HG03571 (cell line): ENCODE data around the gene TRIM40.

Experiments
- ATAC-seq: cut with Tn5 transposase; IDR thresholded peaks from one replicate; pipeline ENCODE4 v1.9.1; 2021; ENCODE audit not compliant: unreplicated experiment

The TRIM40 gene

DNA sequence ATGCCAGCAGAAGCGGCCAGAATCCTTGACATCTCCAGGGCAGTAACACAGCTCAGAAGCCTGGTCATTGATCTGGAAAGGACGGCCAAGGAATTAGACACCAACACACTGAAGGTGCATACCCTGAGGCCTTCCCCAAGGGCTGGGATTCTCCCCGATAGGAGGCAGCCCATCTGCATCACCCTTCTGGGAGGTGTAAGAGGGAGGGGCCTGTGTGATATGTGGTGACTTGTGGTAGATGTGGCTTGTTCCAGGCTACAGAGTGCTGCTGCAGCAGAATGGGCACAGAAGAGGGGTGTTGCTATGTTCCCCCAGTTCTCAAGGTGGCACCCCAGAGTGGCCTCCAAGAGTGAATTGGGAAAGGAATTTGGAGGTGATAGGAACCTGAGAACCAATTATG lies 11.2 kb downstream of the TRIM40 start:
- ATAC-seq = no peak

DNA sequence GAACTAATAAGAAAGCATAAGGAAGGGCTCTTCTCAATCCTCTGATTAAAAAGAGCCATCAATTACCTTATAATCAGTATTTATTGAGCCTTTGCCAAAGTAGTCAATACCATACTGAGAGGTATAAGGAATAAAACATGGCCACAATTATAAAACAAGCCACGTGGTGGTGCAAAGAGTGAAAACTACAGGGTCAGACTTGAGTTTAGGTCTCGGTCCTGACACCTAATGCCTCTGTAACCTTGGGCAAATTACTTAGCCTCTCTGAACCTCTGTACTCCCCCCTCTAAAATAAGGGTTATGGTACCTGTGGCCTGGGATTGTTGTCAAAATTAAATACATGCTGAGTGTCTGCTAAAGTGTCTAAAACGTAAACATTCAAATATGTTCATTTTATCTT lies 13.3 kb downstream of the TRIM40 start:
- ATAC-seq = no peak

DNA sequence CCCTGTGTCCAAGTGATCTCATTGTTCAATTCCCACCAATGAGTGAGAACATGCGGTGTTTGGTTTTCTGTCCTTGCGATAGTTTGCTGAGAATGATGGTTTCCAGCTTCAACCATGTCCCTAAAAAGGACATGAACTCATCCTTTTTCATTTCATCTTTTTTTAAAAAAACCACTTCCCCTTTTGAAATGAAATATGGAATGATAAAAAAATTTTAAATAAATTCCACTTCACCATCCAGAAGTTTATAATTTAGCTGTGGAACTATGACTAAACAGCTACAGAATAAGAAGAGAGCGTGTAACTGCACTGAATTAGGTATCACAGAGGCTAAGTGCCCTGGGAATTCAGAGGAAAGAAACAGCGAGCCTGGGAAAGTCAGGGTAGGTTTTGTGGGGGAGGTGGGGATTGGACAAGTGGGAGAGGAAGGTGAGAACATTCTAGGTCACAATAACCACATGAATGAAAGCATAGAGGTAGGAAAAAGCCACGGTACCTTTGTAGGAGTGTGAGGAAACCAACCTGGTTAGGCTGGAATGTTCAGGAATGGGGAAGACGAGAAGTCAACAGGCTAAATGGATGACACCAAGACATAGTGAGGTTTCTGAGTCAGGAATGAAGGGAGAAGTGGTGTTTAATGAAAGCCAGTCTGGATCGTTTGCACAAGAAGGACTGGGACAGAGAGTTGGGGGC lies 14.1 kb downstream of the TRIM40 start:
- ATAC-seq = no peak

DNA sequence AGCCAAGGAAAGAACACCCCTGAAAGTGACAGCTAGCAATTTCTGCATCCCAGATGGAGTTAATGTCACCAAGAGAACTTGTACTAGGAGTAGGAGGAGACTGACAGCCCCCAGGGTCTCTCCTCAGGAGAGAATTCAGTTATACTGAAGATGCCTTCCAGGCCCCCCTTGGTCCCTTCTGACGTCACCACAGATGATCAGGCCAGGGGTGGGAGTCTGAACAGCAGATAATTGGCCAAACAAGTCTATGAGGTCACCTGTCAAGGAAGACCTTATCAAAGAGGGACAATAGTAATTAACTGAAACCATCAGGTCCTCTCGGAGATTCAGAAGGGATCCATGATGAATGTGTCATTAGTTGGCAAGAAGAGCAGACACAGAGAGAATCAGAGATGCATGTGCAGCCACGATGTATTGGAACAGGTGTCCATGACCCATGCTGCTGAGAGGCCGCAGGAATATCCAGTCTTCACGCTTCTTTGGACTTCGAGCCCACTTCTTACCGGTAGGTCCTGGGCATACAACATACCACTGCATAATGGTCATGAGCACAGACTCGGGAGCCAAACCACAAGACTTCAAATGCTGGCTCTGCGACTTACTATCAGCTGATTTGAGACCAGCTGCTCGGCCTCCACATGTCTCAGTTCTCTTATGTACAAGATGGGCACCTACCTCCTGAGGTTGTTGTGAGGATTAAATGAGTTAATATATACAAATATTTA lies 14.9 kb downstream of the TRIM40 start:
- ATAC-seq = no peak

DNA sequence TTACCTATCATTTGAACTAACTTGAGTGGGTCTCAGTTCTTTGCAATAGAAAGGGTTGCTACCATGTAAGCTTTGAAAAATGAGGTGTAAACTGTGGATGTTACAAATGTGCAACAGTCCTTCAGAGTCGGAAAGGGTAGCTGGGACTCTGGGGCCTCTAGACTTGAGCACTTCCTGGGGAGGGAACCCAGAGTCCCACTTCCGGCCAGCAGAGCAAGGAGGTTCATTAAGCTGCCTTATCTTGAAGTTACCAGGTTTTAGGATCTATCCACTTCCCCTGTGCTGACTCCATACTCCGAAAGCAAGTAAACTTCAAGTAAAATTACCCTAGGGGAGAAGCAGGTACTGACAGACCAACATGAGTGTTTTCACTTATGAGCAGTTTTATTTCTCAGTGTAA lies 15.6 kb downstream of the TRIM40 start:
- no peak for ATAC-seq

DNA sequence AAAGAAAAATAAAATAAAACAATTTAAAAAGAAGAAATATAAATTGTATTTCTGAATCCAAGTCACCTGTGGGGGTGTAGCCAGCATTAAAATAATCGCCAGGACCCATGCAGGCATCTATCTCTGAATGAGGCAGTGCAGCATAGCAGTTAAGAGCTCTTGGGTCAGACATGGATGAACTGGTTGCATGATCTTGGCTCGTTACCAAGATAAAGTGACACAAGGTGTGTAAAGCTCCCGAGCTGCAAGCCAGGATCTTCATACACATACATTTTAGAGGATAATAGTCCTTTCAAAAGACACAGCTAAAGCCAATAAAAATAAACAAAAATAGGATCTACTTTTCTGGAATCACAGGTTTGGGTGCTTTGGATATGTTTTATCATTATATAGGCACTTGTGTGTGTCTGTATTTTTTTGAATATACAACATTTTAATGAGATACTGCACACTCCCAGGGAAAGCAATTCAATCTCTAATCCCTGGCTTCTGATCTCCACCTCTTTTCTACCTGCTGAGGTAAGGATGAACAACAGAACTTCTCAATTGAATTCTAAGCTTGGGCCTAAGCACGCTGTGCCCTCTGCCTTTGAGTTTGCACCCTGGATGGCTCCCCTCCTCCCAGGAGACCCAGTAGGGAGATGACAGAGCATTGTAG lies 16.2 kb downstream of the TRIM40 start:
- no peak for ATAC-seq

DNA sequence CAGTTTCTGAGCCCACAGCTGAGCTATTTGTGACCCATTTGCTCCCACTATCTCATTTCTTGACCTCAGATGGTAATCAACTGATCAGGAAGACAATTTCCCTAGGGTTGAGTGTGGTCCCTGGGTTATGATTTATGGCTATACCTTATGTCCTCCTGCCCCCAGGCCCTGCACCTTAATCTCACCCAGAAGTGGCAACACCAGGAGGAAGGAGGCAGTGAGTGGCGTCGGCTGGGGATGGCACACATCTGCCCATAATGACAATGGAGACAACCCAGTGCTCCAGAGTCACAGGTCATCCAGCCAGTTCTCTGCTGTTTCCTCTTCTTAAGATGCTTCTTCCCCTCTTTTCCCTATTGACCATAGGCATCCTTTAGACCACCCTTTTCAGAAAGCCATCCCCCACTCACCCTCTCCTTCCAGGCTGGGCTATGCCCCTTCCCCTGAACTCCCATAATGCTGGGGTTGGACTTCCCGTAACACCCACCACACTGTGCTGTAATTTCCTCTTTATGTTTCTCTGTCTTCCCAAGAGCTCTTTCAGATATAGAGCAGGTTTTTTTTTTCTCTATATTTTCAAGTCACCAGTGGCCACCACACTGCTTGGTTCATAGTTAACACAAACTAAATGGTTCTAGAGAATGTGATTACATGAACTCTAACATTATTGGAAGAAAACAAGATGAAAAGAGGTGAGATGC lies 17.1 kb downstream of the TRIM40 start:
- ATAC-seq = no peak

DNA sequence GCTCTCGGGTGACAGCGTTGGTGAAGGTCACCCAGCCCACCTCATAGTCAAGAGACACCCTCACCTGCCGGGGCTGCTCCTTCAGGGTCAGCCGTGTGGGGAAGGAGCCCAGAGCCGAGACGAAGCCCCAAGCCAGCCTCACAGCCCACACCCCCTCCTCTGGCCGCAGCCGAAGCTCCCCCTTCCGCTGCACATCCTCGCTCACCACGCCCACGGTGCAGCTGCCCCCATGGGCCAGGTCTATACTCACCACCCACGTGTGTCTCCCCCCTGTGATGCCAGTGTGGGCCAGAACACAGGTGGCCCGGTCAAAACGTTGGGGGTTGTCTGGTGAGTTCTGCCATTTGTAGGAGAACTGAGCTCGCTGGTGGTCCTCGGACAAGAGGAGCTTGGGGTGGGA lies 18.1 kb downstream of the TRIM40 start:
- no peak for ATAC-seq

DNA sequence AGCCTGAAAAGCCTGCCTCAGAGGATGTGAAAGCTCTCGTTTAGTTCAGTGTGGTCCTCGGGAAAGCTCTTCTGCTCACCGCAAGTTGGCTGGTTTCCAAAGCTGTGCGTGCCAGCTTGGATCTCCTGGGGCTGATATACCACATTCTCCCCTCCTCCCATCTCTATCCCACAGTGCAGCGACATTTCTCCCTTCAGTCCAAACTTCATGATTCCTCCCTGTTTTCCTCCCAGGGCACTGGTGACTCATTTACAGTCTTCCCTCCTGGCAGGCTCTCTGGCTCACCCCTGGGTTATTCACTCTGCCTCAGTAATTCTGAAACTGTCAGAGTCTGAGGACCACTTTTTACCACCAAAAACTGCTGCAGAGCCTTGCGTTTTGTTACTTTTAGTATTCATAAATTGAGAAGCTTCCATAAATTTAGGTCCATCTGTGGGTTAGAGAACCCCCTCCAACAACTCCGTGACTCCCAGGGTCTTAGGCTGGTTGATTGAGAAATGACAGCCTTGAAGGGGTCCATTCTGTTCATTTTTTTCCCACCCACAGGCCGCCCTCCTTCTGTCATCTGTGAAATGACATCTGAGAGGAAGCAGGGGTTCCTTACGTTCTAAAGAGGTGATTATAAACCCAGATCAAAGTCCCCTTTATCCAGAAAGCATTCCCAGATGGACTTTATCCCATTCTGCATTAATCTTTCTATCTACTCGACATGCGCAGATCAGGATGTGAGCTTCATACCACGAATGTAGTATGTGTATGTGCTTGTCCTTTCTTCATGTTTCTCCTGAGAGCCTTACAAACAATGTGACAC lies 19.0 kb downstream of the TRIM40 start:
- ATAC-seq = no peak

DNA sequence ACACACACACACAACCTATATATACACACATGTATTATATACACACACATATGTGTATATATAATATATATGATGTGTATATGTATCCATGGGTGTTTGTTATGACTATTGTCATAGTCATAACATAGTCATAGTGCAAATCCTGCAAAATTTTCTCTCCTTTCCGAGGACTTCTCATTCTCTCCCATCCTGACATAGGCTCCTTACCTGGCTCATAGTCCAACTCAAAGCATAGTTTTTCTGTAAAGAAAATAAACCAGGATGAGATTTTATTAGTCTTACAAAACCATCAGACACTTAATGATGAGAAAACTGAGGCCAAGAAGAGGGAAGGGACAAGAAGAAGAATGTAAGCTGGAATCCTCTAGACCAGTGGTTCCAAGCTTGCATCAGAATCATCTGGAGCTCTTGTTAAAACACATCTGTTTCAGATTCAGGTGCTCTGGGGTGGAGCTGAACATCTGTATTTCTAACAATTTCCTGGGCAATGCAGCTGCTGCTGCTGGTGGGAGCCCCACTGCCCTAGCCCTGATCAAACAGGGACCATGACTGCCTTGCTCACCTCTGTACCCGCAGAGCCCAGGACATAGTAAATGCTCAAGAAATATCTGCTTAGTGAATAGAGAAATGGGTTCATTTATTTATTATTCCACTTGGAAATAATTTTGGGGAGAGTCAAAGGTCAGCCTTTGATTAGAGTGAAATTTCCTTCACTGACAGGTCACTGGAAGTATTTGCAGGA lies 19.8 kb downstream of the TRIM40 start:
- no peak for ATAC-seq

DNA sequence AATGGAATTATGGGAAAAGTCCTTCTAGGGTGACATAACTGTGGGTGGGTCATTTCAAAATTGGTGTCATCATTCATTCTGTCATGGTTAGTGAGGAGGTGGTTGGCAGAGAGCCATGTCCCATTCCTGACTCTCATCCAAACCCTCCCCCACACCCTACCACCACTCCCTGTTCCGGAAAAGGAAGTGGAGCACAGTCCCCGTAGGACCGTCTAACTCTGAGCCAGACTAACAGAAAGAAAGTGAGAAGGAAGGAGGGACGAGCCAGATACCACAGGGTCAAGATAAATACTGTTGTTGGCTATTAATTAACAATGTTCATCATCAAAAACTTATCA lies 20.3 kb downstream of the TRIM40 start:
- ATAC-seq = no peak

DNA sequence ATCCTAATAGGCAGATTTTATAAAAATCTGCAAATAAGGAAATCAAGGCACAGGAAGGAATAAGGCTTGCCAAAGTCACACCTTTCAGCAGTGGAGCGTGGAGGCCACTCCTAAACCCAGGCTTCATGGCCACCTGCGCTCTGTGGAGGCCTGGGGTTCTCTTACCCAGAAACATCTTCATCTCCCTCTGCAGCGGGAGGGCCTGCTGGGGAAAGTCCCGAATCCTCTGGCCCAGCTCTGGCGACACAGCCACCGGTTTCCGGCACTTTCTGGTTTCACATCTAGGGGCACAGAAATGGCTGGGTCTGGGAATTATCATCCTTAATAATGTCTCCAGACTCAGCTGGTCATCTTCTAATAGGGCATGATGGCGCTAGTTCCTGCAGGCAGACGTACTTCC lies 20.8 kb downstream of the TRIM40 start:
- no peak for ATAC-seq

DNA sequence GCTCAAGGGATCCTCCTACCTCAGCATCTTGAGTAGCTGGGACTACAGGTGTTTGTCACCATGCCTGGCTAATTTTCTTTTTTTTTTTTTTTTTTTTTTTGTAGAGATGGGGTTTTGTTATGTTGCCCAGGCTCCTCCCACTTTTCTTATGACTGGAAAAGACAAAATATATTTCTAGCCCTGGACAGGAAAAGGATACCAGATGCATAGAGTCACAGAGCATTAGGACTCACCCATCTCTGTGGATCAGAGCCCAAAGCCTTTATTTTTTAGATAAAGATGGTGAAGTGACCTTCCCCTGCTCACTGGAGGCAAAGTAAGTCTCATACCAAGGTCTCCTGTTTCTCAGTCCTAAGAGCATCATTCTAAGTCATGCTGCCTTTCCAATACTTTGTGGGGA lies 21.6 kb downstream of the TRIM40 start:
- no peak for ATAC-seq

DNA sequence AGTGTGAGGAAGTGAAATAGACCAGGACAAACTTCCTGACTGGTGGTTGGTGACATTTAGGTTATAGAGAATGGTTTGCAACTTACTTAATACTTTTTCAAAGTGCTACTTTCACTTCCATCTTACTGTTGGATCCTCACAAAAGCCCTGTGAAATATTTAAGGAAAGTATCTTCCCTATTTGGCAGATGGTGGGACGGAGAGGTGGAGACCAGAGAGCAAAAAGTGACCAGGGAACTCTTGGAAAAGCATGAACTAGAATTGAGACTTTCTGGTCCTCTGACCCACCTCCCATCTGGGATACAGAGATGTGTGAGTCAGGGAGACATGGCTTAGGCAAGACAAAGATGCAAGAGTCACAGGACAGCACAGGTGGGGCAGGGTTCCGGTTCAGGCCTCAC lies 22.1 kb downstream of the TRIM40 start:
- no peak for ATAC-seq

DNA sequence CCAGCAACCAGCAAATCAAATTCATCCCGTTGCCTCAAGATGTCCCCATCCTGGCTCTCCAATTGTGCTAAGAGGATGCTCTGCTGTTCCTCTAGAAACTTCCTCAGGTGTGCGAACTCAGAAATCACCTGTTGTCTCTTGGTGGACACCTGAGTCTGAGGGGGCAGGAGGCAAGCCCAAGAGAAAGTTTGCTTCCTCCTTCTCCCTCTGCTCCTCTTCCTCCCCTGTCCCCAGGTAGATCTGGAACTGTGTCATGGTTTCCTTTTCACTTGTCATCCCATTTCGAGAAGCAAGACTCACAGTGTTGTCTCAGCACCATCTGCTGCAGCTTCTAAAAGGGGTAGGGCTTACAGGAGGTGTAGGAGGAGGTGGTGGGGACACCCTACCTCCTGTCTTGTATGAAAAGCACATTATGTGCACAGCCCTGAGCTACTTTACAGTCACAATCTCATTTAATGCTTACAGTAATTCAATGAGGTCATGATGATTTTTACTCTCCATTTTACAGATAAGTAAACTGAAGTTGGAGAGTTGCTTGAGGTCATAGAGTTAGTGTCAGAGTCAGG lies 22.6 kb downstream of the TRIM40 start:
- no peak for ATAC-seq

DNA sequence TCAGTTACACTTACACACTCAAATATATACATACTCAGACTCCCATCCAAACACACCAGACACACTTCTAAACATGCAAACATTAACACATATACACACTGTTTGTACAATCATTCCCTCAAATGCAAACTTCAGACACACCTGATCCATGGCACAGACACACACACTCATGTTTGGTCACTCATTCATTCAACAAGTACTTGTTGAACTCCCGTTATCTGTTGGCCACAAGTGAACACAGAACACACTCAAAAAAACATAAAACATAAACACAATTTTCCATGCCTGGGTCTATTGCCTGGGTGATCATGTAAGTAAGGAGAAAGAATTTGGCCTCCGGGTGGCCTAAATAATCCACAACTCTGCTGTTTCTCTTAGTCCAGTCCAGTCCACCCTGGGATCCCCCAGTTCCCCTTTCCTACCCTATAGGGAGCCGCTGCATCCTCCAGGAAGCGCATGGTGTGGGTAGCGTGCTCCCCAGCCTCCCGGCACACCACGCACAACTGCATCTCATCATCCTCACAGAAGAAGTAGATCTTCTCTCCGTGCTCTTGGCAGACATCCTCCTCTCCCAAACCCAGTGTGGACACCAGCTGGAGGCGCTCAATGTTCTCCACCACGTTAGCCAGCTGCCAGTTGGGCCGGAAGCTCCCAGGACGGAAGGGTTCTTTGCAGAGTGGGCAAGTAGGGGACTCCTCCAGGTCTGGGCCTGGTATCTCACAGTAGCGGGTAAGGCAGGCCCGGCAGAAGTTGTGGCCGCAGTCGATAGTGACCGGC lies 24.3 kb downstream of the TRIM40 start:
- ATAC-seq = no peak

DNA sequence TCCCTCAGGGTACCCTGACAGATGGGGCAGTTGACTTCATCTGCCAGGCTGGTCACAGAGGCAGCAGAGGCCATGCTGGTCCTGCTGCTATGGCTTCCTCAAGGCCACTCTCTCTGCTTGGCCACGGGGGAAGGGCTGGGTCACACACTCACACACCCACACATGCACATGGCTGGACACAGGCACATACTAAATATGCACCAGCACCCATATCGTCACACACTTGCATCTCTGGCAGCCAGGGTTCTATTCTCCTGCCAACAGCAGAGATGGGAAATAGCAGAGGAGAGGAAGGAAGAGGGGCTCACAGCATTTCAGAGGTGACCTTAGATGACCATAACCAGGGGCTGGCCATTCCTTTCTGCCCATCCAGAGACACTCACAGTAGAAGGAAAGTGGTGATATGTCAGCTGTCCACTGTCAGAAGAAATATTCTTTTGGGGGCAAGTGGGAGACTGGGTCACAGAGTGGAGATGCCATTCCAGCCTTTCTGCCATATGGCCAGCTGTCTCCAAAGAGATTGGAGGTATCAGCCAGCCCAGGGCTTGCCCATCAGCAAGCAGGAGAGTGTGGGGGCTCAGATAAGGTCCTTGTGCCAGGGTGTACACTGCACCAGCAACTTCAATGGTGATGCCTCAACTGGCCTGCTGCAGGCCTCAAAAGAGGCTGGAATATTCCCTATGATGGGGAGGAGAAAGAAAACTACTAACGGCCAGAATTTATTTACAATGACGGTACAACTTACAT lies 25.0 kb downstream of the TRIM40 start, which contains the start of gene TRIM10:
Gene TRIM10 (minus strand): TSS at position 427 of the 747 bp plus-strand sequence. CDS start 353 bp downstream, at position 74.
- ATAC-seq = no peak
